K562 (cell line): ENCODE results near the gene TACSTD2. TPM values are rescaled to one million over a fixed set of nuclear protein-coding genes. Genes with fewer than 3 reads are reported as not detected.
"Not testable (repeated sequence)": the region's sequence is repeated elsewhere in the genome, so short reads cannot be mapped to it uniquely, and the experiment has no call there.

Experiments
- ATAC-seq: fragments of 200-7000 bp; cut with Tn5 transposase; 3 replicates; pipeline ENCODE4 v1.9.1; 2020; ENCODE audit warnings: moderate library complexity
- BruUV-seq: library from RNA; stranded (reverse); fragments of 400-500 nt; replicated peaks from 2 replicates; lab custom pipeline; 2021; lab: Mats Ljungman, UMichigan
- CTCF ChIA-PET: fragments of 300-600 bp; formaldehyde crosslinking; extraction: SDS; loops from one replicate; lab custom pipeline; 2021; ENCODE audit warnings: low intra/inter-chr PET ratio; lab: Yijun Ruan, JAX
- POLR2A ChIA-PET: fragments of 300-600, 350-650 bp; sonication (Branson Sonifier 250); formaldehyde crosslinking; extraction: SDS; loops from one replicate; lab custom pipeline; 2021; ENCODE audit warnings: antibody characterized with exemption, inconsistent platforms; lab: Yijun Ruan, JAX
- DNase-seq, 4 experiments: peaks; one replicate each; pipeline versions ENCODE4 v3.0.0 to v3.0.0-alpha.2; 2011 to 2018; ENCODE audit warnings: low spot score in 3 of 4, mixed read lengths in 3 of 4; ENCODE audit errors: extremely low read depth in 1 of 4
- FAIRE-seq: peaks from 2 replicates; lab custom pipeline; 2011; peaks lifted over from hg19 to GRCh38; lab: Jason Lieb, UNC
- H2AFZ ChIP-seq: 2 replicates; pipeline ENCODE4 v1.6.0; 2011; ENCODE audit warnings: low read depth, low read length, control low read depth, inconsistent platforms
- H3K27ac ChIP-seq: fragments of 200-600 bp; 3 replicates; pipeline ENCODE4 v1.8.0; 2011; ENCODE audit warnings: low read depth, mild to moderate bottlenecking, control low read depth, inconsistent platforms, low read length, moderate library complexity, mixed read lengths; ENCODE audit errors: extremely low read depth
- H3K27me3 ChIP-seq, 2 experiments: fragments of 300-600 bp in 1 of 2; 2 replicates in 1 of 2; 3 replicates in 1 of 2; pipeline versions ENCODE4 v1.6.0 to v1.8.0; 2011; ENCODE audit warnings: inconsistent platforms in 2 of 2, low read length in 2 of 2, mild to moderate bottlenecking in 1 of 2, mixed read lengths in 1 of 2, moderate library complexity in 1 of 2; ENCODE audit not compliant: control insufficient read depth in 2 of 2, insufficient read depth in 2 of 2
- H3K36me3 ChIP-seq: fragments of 300-600 bp; 3 replicates; pipeline ENCODE4 v1.8.0; 2011; ENCODE audit warnings: mild to moderate bottlenecking, low read length, inconsistent platforms; ENCODE audit not compliant: control insufficient read depth, insufficient read depth
- H3K4me1 ChIP-seq, 2 experiments: fragments of 200-600 bp in 1 of 2; replicated peaks in 1 of 2; 2 replicates in 1 of 2; 3 replicates in 1 of 2; pipeline versions ENCODE4 v1.5.1 to v1.8.0; 2011; ENCODE audit warnings: inconsistent platforms in 2 of 2, low read length in 2 of 2, mild to moderate bottlenecking in 1 of 2, mixed read lengths in 1 of 2, moderate library complexity in 1 of 2; ENCODE audit not compliant: control insufficient read depth in 2 of 2, insufficient read depth in 2 of 2
- H3K4me2 ChIP-seq: 2 replicates; pipeline ENCODE4 v1.6.1; 2011; ENCODE audit warnings: low read length, control low read depth, inconsistent platforms, mixed read lengths; ENCODE audit not compliant: insufficient read depth
- H3K4me3 ChIP-seq: fragments of 200-600 bp; sonication (generic), shearing (Covaris generic); 2 replicates; pipeline ENCODE4 v1.5.1; 2016; ENCODE audit warnings: control low read depth, inconsistent platforms
- H3K79me2 ChIP-seq: fragments of 200-600 bp; 3 replicates; pipeline ENCODE4 v1.8.0; 2011; ENCODE audit warnings: low read length, inconsistent platforms; ENCODE audit not compliant: control insufficient read depth, insufficient read depth
- H3K9ac ChIP-seq, 2 experiments: 2 replicates each; pipeline versions ENCODE4 v1.6.0 to v1.6.1; 2011; ENCODE audit warnings: low read depth in 2 of 2, low read length in 2 of 2, control low read depth in 1 of 2, inconsistent platforms in 1 of 2, mild to moderate bottlenecking in 1 of 2, mixed read lengths in 1 of 2; ENCODE audit not compliant: insufficient read depth in 1 of 2
- H3K9me1 ChIP-seq: one replicate; pipeline ENCODE4 v1.6.0; 2011; ENCODE audit warnings: inconsistent platforms, mild to moderate bottlenecking, low read length, moderate library complexity; ENCODE audit not compliant: control insufficient read depth, insufficient read depth
- H3K9me3 ChIP-seq: replicated peaks from 2 replicates; pipeline ENCODE4 v1.5.1; 2011; ENCODE audit warnings: low read depth, low read length, inconsistent platforms; ENCODE audit not compliant: control insufficient read depth, insufficient read depth
- H4K20me1 ChIP-seq: replicated peaks from 2 replicates; pipeline ENCODE4 v1.6.1; 2011; ENCODE audit warnings: low read length, inconsistent platforms, mixed read lengths; ENCODE audit not compliant: control insufficient read depth, insufficient read depth
- ZBTB33 ChIP-seq: sonication (generic); formaldehyde crosslinking; IDR thresholded peaks from 2 replicates; pipeline ENCODE4 v1.8.1; 2023; ENCODE audit warnings: mild to moderate bottlenecking, missing genetic modification reagents
- ZNF134 ChIP-seq: fragments of 250-450 bp; sonication (Bioruptor Pico); conservative IDR thresholded peaks from 2 replicates; pipeline ENCODE4 v1.4.0; 2020
- WGBS: fragments of 100-300 bp; shearing (Covaris generic); methylation state at CpG from one replicate; pipeline ENCODE4 v1.1.6; 2016; ENCODE audit warnings: low coverage, mixed read lengths; ENCODE audit not compliant: insufficient coverage; ENCODE audit errors: missing lambda C conversion rate; 5-methylcytosine and 5-hydroxymethylcytosine counted together
- in situ Hi-C: fragments of 300-500 bp; cut with MboI; formaldehyde crosslinking; loops from 4 replicates; pipeline ENCODE4 v1.15.0; 2018; ENCODE audit warnings: inconsistent platforms, mixed read lengths
- intact Hi-C: fragments of 100-400 bp; cut with micrococcal nuclease; formaldehyde crosslinking; loops from 2 replicates; pipeline ENCODE4 v1.14.2; 2022
- polyA plus RNA-seq, 8 experiments: library from polyadenylated mRNA; depleted of rRNA in 4 of 8; stranded (reverse) in 5 of 8; unstranded in 3 of 8; fragments of >200 nt; fragmentation: Nextera tagmentation in 2 of 8; fragmentation: Illumina TruSeq in 1 of 8; extraction: Ambion mirVana in 2 of 8; extraction: Trizol in 1 of 8; gene quantifications; 2 replicates each; pipeline versions ENCODE4 v1.2.1 to v1.2.3, GENCODE V29; 2011 to 2014; ENCODE audit warnings: inconsistent platforms in 1 of 8, missing spikeins in 1 of 8
- total RNA-seq, 7 experiments: library from RNA; depleted of rRNA in 6 of 7; stranded (reverse); fragments of >200 nt in 6 of 7; fragmentation: Illumina TruSeq in 2 of 7; extraction: Trizol in 2 of 7; gene quantifications; 2 replicates each; pipeline versions ENCODE4 v1.2.1 to v1.2.3, GENCODE V29; 2011 to 2021; ENCODE audit warnings: low replicate concordance in 1 of 7

TACSTD2 gene
- total and polyA plus RNA-seq, 9 of the 15 experiments (the other 6 are each of a cell fraction or from before 2014, with no cell fraction given), result 0.04 to 0.31 TPM; not detected in 7

DNA sequence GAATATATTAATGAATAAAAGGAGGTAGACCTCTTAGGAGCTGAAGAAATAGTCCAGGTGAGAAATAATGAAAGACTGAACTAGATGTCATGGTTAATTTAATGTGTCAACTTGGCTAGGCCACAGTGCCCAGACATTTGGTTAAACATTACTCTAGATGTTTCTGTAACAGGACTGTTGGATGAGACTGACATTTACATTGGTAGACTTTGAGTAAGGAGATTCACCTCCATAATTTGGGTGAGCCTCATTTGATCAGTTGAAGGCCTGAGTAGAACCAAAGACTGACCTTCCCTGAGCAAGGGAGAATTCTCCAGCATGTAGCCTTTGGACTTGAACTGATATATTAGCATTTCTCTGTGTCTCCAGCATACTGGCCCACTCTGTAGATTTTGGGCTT, 49.2 kb upstream of the TACSTD2 start:
- FAIRE-seq (no peak), ATAC-seq (no peak)

DNA sequence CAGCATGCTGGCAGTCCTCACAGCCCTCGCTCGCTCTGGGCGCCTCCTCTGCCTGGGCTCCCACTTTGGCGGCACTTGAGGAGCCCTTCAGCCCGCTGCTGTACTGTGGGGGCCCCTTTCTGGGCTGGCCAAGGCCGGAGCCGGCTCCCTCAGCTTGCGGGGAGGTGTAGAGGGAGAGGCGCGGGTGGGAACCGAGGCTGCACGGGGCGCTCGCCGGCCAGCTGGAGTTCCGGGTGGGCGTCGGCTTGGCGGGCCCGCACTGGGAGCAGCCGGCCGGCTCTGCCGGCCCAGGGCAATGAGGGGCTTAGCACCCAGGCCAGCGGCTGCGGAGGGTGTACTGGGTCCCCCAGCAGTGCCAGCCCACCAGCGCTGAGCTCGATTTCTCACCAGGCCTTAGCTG, 46.2 kb upstream of the TACSTD2 start:
- intact Hi-C loops, BruUV-seq, CTCF ChIA-PET, H3K36me3 ChIP-seq, H3K9ac ChIP-seq, ATAC-seq, POLR2A ChIA-PET, H3K79me2 ChIP-seq, H3K9me1 ChIP-seq, H2AFZ ChIP-seq, H3K4me3 ChIP-seq, H3K27ac ChIP-seq, in situ Hi-C loops, H3K9me3 ChIP-seq, DNase-seq, H4K20me1 ChIP-seq, FAIRE-seq, H3K4me2 ChIP-seq, H3K4me1 ChIP-seq: not testable (repeated sequence)
- WGBS, result 57% methylated on average over 12 of the region's 27 CpGs
- H3K27me3 ChIP-seq, result peaks cover 3 to 16% of the 10 kb centered on the region in 2 experiments; a peak in 4 of 5 replicates

More for the DNA sequence above, 49.2 kb upstream of the TACSTD2 start:
- H3K79me2 ChIP-seq, result no peaks in the 10 kb centered on the region
- H4K20me1 ChIP-seq, result no peaks in the 10 kb centered on the region
- H2AFZ ChIP-seq, result no peak overlapping the region
- no peak overlapping the region for H3K4me3 ChIP-seq
- CTCF ChIA-PET, result no interaction called here
- H3K4me1 ChIP-seq, result no peaks in the 10 kb centered on the region; a peak in 1 of 5 replicates
- H3K27me3 ChIP-seq, result peaks cover 3 to 10% of the 10 kb centered on the region in 2 experiments; a peak in 2 of 5 replicates
- no peaks in the 10 kb centered on the region for H3K9me3 ChIP-seq
- no peaks in the 10 kb centered on the region for H3K9me1 ChIP-seq
- in situ Hi-C loops, result no loop called here
- TF ChIP-seq ZNF134 (peak; percentile 61), ZBTB33 (CRISPR knock-in tag) (no peak)
- POLR2A ChIA-PET, result no interaction called here
- no peak overlapping the region for H3K9ac ChIP-seq
- no peak overlapping the region for H3K4me2 ChIP-seq
- no peak overlapping the region for H3K27ac ChIP-seq
- no peak for DNase-seq
- no peaks in the 10 kb centered on the region for H3K36me3 ChIP-seq
- intact Hi-C loops, result no loop called here
- BruUV-seq, result no TSS peak
